GM19023 (cell line): ENCODE measurements around the gene COPS7A.
A peak's percentile ranks its signal among the peaks of the same experiment; 100 is the strongest.

Source experiments
- ATAC-seq: cut with Tn5 transposase; IDR thresholded peaks from one replicate; pipeline ENCODE4 v1.9.1; 2021; ENCODE audit warnings: mild to moderate bottlenecking, moderate library complexity; ENCODE audit not compliant: unreplicated experiment

COPS7A gene

DNA sequence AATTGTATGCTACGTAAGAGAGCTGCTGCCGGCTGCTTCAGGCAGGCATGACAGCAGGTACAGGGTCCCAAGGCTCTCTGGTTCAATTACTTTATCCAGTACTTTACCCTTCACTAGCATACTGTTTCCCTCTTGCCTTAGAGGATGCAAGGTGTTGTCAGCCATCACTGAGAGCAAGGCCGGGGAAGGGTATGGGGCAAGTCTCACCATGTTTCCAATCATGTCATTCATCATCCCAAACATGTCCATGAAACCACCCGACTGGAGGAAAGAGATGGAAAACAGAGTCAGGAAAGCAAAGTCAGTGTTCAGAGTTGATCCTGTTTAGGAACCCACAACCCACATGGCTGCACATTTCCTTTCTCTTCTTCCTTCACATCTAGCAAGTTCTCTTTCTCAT, 26.7 kb downstream of the COPS7A start:
- ATAC-seq = no peak

DNA sequence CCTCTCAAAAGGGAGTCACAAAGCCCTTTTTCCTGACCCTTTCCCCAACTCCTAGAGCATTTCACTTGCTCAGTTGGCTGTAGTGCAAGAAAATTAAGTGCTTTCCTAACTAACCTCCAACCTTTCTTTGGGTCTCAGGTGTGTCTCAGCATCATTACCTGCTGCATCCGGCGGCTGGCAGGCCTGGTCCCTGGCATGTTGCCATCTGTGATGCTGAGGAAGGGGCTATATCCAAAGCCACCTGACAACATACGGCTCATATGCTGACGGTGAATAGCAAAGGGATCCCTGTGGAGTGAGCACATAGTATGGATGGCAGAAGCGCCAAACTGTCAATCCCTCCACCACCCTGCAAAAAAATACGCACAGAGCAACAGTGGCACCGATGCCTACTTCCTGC, 27.9 kb downstream of the COPS7A start:
- ATAC-seq = no peak

DNA sequence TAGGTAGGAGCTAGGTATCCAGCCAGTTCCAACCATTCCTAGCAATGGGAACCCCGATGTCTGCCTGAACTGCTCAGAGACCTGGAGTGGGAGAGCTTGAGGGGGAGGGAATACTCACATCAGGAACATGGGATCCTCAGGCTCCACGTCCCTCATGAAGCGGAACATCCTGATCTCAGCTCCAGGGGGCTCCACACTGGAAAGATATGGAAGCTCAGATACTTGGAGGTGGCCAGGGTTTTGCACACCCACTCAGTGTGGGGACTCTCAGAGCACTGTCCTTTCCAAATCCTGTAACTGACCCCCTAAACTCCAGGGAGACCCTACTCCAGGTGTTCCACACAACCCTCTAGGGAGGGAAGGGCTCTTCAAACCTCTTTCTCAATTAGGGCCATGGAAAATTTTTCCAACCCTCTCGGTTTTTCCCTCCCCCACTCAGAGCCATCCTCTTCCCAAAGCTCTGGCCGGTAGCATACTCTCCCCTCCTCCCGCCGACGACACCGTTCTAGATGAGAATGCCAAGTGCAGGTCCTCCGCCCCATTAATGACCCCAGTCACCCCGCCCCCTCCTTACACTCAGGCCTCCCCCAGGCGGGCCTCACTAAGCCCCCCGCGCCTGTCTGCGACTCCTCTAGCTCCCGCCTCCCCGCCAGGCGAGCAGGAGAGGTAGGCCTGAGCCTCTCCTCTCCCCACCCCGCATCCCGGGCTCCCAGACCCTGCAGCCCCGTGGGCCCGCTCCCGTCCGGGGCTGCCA, 28.5 kb downstream of the COPS7A start:
- ATAC-seq = no peak

DNA sequence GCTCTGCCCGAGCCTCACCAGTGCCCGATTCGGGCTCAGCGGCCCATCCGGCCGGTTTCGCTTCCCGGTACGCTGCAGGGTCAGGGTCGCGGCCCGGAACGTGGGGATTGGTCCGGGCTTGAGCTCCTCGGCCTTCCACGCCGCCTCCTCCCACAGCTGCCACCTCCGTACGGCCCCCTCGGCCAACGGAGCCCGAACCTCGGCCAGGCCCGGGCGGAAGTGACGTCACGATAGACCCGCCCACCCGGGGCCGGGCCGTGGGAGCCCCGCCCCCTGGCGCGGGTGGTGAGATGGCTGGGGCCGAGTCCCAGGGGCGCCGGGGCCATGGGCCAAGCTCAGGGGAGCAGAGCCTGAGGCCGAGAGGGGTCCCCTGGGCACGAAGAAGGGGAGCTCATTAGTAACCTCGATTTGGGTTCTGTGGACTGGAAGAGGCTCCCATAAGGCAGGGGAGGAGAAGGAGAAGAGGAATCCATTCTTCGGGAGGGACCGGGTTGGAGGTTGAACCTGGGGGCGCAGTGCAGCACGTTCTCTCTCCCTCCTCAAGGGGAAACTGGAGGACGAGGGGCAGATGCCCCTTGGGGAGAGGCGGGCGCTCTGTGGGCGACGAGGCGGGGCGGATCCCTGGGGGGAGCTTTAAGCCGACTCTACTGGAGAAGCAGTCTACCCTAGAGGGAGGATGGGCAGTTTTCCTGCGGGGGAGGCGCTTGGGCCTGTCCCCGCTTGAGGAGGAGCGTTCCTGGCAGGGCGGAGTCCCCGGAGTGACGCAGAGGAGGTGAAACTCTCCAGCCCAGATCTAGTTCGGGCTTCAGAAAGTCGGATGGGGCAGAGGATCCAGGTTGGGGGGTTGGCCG, 29.3 kb downstream of the COPS7A start, which contains the start of gene MLF2:
Gene MLF2 (minus strand): TSS at position 221 of the 851 bp plus-strand sequence. CDS start 807 bp downstream, outside the sequence.
- ATAC-seq = peak; percentile 90

DNA sequence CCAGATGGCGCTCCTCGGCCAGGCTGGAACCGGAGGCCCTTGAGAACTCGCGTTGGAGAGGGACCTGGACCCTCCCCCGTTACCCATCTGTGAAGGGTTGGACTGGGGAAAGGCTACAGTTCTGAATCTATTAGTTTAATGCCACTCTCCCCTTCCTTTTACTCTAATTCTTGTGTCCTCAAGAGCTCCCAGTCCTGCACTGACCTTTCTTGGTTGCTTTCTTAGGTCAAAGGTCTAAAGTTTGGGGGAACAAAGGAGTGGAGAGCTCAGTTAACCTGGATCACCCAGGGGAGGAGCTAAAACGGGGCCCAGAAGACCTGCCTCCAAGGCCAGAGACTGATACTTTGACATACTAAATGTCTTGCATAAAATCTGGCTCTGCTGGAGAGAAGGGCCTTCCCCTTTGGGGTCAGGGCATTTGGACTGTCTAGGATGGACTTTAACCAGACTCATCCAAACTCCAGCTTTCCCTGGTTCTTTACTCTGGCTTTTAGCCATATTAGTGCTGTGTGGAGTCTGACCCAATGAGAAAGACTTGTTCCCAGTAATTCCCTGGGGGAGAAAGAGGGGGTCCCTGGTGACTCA, 30.0 kb downstream of the COPS7A start:
- ATAC-seq = no peak

DNA sequence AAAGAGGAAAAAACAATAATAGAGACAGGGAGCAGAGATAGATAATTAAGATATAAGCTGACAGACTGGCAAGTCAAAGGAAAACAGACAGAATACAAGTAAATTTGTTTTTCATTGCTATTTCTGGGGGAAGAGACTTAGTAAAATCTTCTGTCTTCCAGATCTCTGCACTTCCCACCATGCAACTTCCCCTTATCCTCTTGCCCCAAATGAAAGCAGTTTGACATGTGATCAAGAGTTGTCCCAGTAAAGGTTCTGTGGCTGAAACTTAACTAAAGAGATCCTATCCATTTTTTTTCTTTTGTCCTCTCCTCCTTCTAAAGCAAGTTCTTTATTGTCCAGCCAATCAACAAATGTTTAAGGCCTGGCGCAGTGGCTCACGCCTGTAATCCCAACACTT, 30.6 kb downstream of the COPS7A start:
- ATAC-seq = no peak

DNA sequence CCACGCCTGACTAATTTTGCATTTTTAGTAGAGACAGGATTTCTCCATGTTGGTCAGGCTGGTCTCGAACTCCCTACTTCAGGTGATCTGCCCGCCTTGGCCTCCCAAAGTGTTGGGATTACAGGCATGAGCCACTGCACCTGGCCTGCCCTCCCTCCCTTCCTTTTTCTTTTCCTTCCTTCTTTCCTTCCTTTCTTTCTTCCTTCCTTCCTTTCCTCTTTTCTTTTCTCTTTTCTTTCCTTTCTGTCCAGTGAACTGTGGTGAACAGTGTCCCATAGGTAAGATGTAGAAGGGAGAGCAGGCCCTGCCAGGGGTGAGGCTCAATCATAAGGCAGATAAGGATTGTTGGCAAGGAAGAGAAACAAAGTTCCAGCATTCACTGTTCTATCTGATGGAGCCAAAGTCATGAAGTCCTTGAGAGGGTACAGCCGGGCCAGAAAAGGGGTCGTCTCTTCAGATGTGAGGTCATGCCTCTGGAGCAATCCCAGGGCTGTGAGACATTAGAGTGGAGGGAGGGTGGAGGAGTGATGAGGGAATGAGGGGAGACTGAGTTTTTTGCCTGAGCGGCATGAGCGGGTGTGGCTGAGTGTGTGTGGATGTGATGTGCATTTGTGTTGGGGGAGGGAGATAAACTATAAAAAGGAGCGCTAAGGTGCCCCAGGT, 33.3 kb downstream of the COPS7A start:
- no peak for ATAC-seq

DNA sequence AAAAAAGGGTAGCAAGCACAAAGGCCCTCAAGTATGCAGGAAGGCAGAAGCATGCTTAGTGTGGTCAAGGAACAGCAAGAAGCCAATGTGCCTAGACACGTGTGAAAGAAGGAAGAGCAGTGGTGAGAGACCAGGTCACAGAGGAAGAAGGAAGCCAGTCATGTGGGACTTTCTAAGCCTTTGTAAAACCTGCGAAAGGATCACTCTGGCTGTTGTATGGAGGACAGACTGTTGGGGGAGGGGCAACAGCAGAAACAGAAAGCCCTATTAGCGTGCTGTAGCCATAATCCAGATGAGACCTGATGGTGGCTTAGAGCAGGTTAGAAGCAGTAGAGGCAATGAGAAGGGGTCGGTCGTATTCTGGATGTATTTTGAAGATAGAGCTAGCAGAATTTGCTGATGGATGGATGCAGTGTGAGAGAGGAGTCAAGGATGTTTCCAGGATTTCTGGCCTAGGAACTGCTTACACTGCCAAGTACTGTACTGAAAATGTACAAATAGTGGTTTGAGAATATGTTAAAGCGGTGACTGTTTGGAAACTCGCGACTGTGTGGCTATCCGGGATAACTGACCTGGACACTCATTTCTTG, 34.8 kb downstream of the COPS7A start:
- no peak for ATAC-seq

DNA sequence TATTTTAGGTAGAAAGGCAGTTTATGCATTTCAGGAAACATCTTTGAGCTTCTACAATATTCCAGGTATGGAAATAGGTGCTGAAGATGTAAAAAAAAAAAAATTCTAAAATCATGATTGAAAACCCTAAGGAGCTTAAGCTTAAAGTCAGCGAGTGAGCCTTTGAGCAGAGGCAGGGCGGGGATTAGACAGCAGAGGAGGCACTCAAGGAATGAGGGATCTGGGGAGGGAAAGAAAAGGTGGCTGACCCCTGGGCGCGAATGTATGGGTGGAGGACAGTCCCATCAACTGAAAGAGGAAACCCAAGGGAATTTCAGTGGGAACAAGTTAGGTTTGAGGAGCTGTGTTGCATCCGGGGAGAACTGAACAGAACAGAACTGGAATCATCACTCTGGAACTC, 35.9 kb downstream of the COPS7A start:
- ATAC-seq = no peak

DNA sequence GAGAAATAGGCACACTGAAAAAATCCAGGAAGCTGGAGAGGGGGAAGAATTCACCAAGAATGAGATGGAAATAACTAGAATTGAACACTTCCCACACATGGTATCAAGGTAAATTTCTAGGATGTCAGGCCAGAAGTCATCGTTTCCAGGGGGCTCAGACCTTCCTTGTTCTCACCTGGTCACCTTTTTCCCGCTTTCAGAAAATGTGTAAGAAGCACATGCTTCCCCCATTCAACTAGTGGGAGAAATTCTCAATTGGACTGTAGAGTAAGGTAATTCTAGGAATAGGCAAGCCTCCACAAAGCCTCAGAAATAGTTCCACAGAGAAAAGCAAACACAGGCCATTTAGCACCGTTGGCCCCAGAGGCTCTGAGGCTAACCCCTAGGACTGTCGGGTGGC, 39.5 kb downstream of the COPS7A start:
- ATAC-seq = no peak

DNA sequence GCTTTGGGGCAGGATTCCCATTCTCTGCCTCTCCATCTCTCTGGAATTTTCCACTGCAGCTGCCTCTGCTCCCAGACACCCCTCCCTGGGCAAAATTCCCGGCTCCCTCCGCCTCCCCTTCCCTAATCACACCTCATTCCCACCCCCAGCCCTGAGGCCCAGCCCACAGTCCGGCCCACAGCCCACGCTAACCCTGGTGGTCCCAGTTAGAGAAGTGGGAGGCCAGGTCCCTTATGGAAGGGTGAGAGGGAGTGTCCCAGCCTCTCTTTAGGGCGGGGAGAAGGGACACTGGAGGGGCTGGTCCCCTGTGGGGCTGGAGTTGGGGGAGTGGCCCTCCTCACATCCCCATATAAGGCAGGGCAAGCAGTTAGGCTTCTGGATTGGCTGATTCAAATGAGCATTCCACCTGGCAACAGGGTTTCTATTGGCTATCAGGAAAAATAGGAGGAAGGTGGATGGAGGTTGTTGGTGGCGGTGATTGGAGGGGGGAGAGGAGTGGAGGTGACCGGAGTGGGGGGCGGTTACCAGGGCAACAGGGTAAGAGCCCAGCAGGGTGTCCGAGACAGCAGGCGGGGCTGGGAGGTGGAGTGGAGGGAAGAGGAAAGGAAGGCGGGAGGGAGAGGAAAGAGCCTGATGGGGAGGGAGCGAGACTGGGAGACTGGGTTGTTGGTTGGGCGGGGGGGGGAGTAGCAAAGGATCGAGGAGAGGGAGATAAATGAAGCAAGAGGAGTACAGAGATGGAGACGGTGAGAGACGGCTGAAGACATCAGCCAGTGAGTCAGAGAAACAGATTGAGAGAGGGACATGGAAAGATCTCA, 40.4 kb downstream of the COPS7A start:
- ATAC-seq = peak; percentile 83

DNA sequence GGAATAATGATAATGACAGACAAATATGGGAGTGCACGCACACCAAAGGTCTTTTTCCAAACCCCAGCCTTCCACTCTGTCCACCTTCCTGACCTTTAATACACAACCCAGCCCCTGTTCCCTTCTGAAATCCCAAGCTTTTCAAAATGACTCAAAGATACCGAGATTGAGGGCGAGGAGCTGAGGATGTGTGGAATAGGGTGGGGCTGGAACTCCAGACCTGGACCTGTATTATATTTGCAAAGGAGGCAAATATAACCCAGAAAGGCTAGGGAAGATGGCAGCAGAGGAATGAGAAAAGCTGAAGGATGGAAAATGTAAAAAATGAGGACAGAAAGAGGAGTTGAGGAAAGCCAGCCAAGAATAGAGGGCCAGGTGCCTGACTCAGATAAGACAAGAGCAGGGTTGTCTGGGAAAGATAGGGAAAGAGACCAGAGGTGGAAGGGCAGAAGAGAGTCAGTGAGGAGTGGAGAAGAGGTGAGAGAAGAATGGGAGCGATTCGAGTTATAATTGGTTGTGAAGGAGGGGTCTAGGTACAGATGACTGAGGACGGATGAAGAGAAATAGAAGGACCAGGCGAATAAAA, 41.3 kb downstream of the COPS7A start:
- no peak for ATAC-seq

DNA sequence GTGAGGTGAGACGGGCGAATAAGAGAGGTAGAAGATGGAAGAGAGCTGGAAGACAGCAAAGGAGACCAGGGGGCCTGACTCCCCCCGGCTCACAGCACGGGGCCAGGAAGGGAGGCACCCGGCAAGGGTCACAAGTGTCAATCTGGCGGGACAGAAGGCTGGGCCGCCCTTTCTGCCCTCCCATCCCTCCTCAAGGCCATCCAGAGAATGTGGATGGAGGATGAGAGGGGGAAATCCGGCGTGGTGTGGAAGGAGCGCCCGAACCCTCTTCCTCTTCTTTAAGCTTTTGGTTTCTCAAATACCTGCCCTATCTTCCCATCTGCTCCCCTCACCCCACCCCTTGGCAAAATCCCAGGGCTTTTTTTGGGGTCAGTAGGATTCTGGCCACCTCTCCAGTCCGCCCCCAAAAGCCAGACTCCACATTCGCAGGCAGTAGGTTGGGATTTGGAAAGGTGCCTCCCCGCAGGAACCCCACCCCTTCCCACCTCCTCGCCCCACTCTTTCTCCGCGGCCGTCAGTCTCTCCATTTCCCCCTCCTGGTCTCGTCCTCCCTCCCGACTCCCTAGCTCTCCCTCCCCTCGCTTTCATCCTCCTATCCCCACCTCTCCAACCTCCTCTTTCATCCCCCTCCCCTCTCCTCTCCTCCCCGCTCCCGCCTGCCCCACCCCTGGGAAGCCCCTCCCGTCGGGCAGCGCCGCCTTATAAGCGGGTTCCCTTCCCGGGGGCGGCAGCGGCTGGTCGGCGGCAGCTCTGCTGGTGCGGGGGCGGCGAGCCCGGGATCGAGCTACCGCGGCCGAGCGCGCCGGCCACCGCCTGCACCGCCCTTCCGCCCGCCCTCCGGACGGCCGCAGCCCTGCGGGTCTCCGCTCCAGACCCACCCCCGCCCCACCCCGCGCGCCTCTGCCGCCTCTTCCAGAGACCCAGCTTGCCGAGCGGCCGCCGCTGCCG, 42.1 kb downstream of the COPS7A start, which contains the start of gene PTMS:
Gene PTMS (plus strand): TSS at position 730 of the 948 bp plus-strand sequence. CDS start 343 bp downstream, outside the sequence.
- ATAC-seq = peak; percentile 21

DNA sequence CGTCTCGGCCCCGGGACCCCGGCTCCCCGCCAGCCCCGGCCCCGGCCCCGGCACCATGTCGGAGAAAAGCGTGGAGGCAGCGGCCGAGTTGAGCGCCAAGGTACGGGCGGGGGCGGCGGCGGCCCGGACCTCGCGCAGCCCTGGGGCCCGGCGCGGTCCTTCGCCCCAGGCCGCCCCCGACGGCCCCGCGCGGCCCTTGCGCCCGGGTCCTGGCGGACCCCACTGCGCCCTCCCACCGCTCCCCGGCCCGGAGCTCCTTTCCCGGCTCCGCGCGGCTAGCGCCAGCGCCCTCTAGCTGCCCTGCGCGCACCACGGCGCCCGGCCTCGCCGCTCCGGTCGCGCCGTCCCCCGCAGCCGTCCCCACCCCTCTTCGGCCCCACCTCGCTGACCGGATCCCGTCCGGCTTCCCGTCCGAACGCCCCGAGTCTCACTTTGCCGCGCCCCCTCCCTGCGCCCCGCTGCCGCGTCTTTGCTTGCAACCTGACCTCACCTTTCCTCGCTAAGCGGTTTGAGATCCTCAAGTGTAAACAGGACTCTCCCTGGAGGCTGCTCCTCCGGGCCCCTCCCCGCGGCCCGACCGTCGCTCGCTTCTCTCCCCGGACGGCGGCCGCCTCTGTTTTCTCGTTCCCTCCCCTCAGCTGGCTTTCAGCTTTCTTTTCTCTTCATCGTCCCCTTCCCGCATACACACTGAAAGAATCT, 43.0 kb downstream of the COPS7A start:
- ATAC-seq = peak; percentile 51

DNA sequence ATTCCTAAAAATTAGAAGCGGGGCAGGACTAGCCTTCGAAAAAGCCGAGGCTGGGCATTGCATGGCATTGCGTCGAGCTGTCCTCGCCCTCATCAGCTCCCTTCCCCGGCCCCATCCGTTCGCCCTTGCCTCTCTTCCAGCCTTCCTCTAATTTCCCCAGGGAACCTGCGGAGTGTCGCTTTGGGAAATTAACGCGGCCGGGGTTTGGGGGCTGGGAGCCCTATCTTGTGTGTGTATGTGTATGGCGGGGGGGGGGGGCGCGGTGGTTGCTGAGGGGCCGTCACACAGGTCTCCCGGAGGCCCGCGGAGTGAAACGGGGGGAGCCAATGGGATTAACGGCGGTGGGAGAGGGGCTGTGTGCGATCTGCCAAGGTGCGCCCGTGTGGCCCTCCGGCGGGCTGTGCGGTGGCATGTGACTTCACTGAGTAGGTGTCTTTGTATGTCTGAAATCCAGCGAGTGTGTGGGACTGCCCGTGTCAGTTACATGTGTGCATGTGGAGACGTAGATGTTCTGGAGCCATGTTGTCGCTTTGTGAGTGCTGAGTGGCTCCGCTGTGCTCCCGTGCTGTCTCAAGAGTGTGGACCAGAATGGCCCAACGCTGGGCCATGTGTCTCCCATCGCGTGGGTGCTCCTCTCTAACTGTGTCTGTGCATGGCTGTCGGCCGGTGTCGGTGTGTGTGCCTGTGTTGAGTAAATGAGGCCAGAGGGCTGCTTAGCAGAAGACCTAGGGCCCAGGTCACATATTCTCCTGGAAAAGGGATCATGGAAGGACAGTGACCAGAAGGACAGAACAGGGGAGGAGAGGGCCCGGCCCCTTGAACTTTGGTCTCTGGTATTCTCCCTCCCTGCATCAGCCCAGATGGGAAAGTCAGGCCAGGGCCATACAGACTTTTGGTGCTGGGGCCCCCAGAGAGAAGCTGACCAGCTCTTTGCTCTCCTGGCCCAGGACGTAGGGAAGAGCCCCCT, 43.8 kb downstream of the COPS7A start:
- no peak for ATAC-seq

DNA sequence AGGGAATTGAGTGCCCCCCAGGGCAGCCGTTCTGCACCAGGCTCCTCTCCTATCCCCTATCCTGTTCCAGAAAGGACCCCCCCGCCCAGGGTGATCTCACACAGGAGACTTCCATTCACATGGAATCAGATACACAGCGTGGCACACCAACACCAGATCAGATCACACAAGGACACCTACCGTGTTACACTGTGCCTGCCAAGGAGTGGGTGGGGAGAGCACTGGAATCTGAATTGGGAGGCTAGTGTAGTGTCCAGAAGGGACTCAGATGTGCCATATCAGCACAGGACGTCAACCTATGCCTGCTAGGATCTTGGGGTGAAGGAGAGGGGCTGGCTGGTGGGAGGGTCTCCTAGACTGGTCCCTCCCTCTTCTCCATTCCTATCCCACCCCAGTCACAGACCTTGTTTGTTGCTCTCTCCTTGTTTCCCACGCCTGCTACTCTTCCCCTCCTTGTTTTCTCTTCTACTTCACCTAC, 44.6 kb downstream of the COPS7A start:
- no peak for ATAC-seq
